Measurements from ENCODE around the gene SBSN. TPM values are rescaled to one million over a fixed set of nuclear protein-coding genes. Genes with fewer than 3 reads are reported as not detected.

The SBSN gene
- total and polyA plus RNA-seq, 10 of the 15 experiments (the other 5 are each of a cell fraction or from before 2014, with no cell fraction given) = 0.09 TPM; not detected in 9

DNA sequence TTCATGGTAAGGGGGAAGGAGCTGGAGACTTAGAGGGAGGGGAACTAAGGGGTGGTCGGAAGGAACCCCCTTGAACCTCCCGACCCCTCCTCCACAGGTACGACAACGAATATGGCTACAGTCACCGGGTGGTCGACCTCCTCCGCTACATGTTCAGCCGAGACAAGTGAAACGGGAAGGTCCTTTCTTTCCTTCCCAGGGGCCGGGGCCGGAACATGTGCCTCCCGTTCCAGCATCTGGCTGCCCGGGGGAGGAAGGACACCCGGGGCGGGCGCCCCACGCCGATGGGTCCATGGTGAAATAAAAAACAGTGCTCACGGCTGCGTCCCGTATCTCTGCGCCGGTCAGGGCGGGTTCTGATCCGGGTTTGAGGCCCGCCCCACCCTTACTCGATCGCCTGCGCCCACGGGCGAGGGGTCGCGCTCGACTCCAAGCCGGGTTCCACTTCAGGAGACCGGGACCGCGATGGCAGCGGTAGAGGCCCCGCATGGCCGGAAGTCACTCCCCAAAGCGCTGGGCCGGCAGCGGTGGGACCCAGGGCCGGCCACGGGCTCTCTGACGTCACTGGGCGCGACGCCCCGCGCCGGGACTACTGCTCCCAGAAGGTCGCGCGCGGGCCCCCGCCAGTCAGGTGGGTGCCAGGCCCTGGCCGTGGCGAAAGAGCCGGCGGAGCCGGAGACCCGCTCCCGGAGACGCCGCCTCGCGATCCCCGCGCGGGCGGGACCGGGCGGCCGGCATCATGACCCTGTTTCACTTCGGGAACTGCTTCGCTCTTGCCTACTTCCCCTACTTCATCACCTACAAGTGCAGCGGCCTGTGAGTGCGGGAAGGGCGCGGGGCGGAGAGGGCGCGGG lies 17.1 kb upstream of the SBSN start, which contains the start of gene TMEM147 (continued):
- no peak; the same call in 1 of the 2 replicates for TF ChIP-seq ZNF592 (IDR thresholded peaks at IDR 0.05)
- no peak for TF ChIP-seq ZNF207 (IDR thresholded peaks at IDR 0.05; ENCODE audit: borderline replicate concordance)
- TF ChIP-seq ASH2L (IDR thresholded peaks at IDR 0.05; ENCODE audit: borderline replicate concordance, low read depth) = no peak
- TF ChIP-seq MTA2 (IDR thresholded peaks at IDR 0.05; ENCODE audit: low read depth) = no peak
- TF ChIP-seq SIX5 (IDR thresholded peaks at IDR 0.05; ENCODE audit: low read depth, low read length, severe bottlenecking) = peak; percentile 87
- TF ChIP-seq ZSCAN29 (IDR thresholded peaks at IDR 0.05) = peak; percentile 44; the same call in 1 of the 2 replicates
- peak; percentile 35; the same call in 1 of the 2 replicates for TF ChIP-seq CBFB (IDR thresholded peaks at IDR 0.05; ENCODE audit: low read depth)
- TF ChIP-seq, protein P1, sequence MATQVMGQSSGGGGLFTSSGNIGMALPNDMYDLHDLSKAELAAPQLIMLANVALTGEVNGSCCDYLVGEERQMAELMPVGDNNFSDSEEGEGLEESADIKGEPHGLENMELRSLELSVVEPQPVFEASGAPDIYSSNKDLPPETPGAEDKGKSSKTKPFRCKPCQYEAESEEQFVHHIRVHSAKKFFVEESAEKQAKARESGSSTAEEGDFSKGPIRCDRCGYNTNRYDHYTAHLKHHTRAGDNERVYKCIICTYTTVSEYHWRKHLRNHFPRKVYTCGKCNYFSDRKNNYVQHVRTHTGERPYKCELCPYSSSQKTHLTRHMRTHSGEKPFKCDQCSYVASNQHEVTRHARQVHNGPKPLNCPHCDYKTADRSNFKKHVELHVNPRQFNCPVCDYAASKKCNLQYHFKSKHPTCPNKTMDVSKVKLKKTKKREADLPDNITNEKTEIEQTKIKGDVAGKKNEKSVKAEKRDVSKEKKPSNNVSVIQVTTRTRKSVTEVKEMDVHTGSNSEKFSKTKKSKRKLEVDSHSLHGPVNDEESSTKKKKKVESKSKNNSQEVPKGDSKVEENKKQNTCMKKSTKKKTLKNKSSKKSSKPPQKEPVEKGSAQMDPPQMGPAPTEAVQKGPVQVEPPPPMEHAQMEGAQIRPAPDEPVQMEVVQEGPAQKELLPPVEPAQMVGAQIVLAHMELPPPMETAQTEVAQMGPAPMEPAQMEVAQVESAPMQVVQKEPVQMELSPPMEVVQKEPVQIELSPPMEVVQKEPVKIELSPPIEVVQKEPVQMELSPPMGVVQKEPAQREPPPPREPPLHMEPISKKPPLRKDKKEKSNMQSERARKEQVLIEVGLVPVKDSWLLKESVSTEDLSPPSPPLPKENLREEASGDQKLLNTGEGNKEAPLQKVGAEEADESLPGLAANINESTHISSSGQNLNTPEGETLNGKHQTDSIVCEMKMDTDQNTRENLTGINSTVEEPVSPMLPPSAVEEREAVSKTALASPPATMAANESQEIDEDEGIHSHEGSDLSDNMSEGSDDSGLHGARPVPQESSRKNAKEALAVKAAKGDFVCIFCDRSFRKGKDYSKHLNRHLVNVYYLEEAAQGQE (IDR thresholded peaks at IDR 0.05; ENCODE audit: low read depth, low read length) = no peak
- TF ChIP-seq, protein P2, sequence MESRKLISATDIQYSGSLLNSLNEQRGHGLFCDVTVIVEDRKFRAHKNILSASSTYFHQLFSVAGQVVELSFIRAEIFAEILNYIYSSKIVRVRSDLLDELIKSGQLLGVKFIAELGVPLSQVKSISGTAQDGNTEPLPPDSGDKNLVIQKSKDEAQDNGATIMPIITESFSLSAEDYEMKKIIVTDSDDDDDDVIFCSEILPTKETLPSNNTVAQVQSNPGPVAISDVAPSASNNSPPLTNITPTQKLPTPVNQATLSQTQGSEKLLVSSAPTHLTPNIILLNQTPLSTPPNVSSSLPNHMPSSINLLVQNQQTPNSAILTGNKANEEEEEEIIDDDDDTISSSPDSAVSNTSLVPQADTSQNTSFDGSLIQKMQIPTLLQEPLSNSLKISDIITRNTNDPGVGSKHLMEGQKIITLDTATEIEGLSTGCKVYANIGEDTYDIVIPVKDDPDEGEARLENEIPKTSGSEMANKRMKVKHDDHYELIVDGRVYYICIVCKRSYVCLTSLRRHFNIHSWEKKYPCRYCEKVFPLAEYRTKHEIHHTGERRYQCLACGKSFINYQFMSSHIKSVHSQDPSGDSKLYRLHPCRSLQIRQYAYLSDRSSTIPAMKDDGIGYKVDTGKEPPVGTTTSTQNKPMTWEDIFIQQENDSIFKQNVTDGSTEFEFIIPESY (IDR thresholded peaks at IDR 0.05) = no peak
- TF ChIP-seq BHLHE40 (IDR thresholded peaks at IDR 0.05; ENCODE audit: borderline replicate concordance in 1 of 2, low read depth in 2 of 2, low read length in 1 of 2) = peak; percentile 57 to 81; a peak in 3 of 4 replicates
- TF ChIP-seq SMAD5 (IDR thresholded peaks at IDR 0.05; ENCODE audit: low read depth) = 0 out of 2 replicates have a peak, but pooled peaks have one; percentile 64

Measured in GM12878 (cell line).